ENCODE data around the gene GRWD1. TPM values are rescaled to one million over a fixed set of nuclear protein-coding genes. Genes with fewer than 3 reads are reported as not detected.

The GRWD1 gene
- total and polyA plus RNA-seq, 2 of the 13 experiments (the other 11 are each of a cell fraction or from before 2014, with no cell fraction given): 10.8 to 46.6 TPM

DNA sequence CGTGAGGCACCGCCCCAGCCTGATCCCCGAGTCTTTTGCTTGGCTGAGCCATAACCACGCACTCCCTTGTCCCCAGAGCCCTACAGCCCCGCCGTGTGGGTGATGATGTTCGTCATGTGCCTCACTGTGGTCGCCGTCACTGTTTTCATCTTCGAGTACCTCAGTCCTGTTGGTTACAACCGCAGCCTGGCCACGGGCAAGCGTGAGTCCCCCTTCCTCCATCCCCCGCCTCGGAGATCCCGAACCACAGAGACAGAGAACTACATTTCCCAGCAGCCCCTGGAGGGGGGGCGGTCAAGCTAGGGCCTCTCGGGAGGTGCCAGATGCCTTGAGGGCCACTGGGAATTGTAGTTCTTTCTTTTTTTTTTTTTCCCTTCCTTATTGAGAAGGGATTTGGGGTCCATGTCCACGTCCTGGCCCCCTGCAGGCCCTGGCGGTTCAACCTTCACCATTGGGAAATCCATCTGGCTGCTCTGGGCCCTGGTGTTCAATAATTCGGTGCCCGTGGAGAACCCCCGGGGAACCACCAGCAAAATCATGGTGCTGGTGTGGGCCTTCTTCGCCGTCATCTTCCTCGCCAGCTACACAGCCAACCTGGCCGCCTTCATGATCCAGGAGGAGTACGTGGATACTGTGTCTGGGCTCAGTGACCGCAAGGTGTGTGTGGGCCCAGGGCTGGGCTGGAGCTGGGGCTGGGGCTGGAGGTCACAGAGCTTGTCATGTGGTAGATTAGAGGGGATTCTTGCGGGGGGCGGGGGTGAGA lies 26.4 kb upstream of the GRWD1 start:
- ATAC-seq: peak; percentile 55
- H3K27ac ChIP-seq (ENCODE audit: extremely low read length, insufficient read depth, low read length): no peak overlapping the region
- TF ChIP-seq ZNF567 (CRISPR knock-in tag; IDR thresholded peaks at IDR 0.05; ENCODE audit: borderline replicate concordance): no peak
- TF ChIP-seq, protein P1, sequence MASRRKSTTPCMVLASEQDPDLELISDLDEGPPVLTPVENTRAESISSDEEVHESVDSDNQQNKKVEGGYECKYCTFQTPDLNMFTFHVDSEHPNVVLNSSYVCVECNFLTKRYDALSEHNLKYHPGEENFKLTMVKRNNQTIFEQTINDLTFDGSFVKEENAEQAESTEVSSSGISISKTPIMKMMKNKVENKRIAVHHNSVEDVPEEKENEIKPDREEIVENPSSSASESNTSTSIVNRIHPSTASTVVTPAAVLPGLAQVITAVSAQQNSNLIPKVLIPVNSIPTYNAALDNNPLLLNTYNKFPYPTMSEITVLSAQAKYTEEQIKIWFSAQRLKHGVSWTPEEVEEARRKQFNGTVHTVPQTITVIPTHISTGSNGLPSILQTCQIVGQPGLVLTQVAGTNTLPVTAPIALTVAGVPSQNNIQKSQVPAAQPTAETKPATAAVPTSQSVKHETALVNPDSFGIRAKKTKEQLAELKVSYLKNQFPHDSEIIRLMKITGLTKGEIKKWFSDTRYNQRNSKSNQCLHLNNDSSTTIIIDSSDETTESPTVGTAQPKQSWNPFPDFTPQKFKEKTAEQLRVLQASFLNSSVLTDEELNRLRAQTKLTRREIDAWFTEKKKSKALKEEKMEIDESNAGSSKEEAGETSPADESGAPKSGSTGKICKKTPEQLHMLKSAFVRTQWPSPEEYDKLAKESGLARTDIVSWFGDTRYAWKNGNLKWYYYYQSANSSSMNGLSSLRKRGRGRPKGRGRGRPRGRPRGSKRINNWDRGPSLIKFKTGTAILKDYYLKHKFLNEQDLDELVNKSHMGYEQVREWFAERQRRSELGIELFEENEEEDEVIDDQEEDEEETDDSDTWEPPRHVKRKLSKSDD (CRISPR knock-in tag; IDR thresholded peaks at IDR 0.05; ENCODE audit: low read depth): no peak
- TF ChIP-seq PAF1 (CRISPR knock-in tag; IDR thresholded peaks at IDR 0.05): no peak
- TF ChIP-seq, protein P2, sequence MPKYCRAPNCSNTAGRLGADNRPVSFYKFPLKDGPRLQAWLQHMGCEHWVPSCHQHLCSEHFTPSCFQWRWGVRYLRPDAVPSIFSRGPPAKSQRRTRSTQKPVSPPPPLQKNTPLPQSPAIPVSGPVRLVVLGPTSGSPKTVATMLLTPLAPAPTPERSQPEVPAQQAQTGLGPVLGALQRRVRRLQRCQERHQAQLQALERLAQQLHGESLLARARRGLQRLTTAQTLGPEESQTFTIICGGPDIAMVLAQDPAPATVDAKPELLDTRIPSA (CRISPR knock-in tag; IDR thresholded peaks at IDR 0.05; ENCODE audit: borderline replicate concordance): no peak
- TF ChIP-seq, protein P3, sequence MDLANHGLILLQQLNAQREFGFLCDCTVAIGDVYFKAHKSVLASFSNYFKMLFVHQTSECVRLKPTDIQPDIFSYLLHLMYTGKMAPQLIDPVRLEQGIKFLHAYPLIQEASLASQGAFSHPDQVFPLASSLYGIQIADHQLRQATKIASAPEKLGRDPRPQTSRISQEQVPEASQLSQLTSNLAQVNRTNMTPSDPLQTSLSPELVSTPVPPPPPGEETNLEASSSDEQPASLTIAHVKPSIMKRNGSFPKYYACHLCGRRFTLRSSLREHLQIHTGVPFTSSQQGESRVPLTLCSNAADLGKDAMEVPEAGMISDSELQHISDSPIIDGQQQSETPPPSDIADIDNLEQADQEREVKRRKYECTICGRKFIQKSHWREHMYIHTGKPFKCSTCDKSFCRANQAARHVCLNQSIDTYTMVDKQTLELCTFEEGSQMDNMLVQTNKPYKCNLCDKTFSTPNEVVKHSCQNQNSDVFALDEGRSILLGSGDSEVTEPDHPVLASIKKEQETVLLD (CRISPR knock-in tag; IDR thresholded peaks at IDR 0.05; ENCODE audit: low read depth): no peak
- TF ChIP-seq, protein P4, sequence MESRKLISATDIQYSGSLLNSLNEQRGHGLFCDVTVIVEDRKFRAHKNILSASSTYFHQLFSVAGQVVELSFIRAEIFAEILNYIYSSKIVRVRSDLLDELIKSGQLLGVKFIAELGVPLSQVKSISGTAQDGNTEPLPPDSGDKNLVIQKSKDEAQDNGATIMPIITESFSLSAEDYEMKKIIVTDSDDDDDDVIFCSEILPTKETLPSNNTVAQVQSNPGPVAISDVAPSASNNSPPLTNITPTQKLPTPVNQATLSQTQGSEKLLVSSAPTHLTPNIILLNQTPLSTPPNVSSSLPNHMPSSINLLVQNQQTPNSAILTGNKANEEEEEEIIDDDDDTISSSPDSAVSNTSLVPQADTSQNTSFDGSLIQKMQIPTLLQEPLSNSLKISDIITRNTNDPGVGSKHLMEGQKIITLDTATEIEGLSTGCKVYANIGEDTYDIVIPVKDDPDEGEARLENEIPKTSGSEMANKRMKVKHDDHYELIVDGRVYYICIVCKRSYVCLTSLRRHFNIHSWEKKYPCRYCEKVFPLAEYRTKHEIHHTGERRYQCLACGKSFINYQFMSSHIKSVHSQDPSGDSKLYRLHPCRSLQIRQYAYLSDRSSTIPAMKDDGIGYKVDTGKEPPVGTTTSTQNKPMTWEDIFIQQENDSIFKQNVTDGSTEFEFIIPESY (CRISPR knock-in tag; IDR thresholded peaks at IDR 0.05): 0 out of 2 replicates have a peak, but pooled peaks have one; percentile 5
- TF ChIP-seq, protein P5, sequence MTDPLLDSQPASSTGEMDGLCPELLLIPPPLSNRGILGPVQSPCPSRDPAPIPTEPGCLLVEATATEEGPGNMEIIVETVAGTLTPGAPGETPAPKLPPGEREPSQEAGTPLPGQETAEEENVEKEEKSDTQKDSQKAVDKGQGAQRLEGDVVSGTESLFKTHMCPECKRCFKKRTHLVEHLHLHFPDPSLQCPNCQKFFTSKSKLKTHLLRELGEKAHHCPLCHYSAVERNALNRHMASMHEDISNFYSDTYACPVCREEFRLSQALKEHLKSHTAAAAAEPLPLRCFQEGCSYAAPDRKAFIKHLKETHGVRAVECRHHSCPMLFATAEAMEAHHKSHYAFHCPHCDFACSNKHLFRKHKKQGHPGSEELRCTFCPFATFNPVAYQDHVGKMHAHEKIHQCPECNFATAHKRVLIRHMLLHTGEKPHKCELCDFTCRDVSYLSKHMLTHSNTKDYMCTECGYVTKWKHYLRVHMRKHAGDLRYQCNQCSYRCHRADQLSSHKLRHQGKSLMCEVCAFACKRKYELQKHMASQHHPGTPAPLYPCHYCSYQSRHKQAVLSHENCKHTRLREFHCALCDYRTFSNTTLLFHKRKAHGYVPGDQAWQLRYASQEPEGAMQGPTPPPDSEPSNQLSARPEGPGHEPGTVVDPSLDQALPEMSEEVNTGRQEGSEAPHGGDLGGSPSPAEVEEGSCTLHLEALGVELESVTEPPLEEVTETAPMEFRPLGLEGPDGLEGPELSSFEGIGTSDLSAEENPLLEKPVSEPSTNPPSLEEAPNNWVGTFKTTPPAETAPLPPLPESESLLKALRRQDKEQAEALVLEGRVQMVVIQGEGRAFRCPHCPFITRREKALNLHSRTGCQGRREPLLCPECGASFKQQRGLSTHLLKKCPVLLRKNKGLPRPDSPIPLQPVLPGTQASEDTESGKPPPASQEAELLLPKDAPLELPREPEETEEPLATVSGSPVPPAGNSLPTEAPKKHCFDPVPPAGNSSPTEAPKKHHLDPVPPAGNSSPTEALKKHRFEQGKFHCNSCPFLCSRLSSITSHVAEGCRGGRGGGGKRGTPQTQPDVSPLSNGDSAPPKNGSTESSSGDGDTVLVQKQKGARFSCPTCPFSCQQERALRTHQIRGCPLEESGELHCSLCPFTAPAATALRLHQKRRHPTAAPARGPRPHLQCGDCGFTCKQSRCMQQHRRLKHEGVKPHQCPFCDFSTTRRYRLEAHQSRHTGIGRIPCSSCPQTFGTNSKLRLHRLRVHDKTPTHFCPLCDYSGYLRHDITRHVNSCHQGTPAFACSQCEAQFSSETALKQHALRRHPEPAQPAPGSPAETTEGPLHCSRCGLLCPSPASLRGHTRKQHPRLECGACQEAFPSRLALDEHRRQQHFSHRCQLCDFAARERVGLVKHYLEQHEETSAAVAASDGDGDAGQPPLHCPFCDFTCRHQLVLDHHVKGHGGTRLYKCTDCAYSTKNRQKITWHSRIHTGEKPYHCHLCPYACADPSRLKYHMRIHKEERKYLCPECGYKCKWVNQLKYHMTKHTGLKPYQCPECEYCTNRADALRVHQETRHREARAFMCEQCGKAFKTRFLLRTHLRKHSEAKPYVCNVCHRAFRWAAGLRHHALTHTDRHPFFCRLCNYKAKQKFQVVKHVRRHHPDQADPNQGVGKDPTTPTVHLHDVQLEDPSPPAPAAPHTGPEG (CRISPR knock-in tag; IDR thresholded peaks at IDR 0.05): no peak

More for the DNA sequence above, 26.4 kb upstream of the GRWD1 start:
- CTCF ChIA-PET (ENCODE audit: low intra/inter-chr PET ratio, low total read pairs): no interaction called here
- no peaks in the 10 kb centered on the region for H3K9me3 ChIP-seq (ENCODE audit: low read length)
- no peaks in the 10 kb centered on the region for H4K20me1 ChIP-seq (ENCODE audit: insufficient read depth, low read length)
- no peak overlapping the region for H3K9ac ChIP-seq (ENCODE audit: insufficient read depth, low read depth, low read length)
- H3K4me3 ChIP-seq (replicated peaks in 1 of 3; ENCODE audit: insufficient read depth in 1 of 3, low read depth in 2 of 3, low read length in 3 of 3): no peak overlapping the region
- H3K79me2 ChIP-seq (ENCODE audit: insufficient read depth, low read length): no peaks in the 10 kb centered on the region
- H3K27me3 ChIP-seq (ENCODE audit: control insufficient read depth in 1 of 2, insufficient read depth in 2 of 2, low read length in 2 of 2): no peaks in the 10 kb centered on the region; a peak in 1 of 5 replicates
- DNase-seq (ENCODE audit: low spot score) (no peak), FAIRE-seq (no peak)
- no TSS peak for BruUV-seq (replicated peaks)
- POLR2A ChIA-PET: interaction anchor here (1.1 kb wide), 2 partner anchors 26 to 28 kb away, joined by 3 read pairs; partner anchors contain the start of gene KDELR1
- 58% methylated on average over 31 of the region's 31 CpGs for WGBS (ENCODE audit: low lambda C conversion rate)
- in situ Hi-C loops (cut with HindIII; ENCODE audit: extremely low pct_ligation_motif_present, low pct_unique_long_range_greater_than_20kb): no loop called here
- peaks cover 37% of the 10 kb centered on the region for H3K4me1 ChIP-seq (ENCODE audit: insufficient read depth, low read length)
- no peak overlapping the region for H2AFZ ChIP-seq (ENCODE audit: low read length)
- intact Hi-C loops (cut with micrococcal nuclease; ENCODE audit: unreplicated experiment): no loop called here
- H3K4me2 ChIP-seq (ENCODE audit: low read depth, low read length): no peak overlapping the region
- no peaks in the 10 kb centered on the region for H3K36me3 ChIP-seq (replicated peaks in 1 of 2; ENCODE audit: control insufficient read depth in 1 of 2, insufficient read depth in 2 of 2, low read length in 2 of 2)

Data from HepG2 (cell line).